K562 (cell line): ENCODE data around the gene GPR12. TPM values are rescaled to one million over a fixed set of nuclear protein-coding genes. Genes with fewer than 3 reads are reported as not detected.
A peak's percentile ranks its signal among the peaks of the same experiment; 100 is the strongest.

Source experiments
- E2F6 ChIP-seq, 2 experiments: IDR thresholded peaks; 2 replicates each; pipeline ENCODE4 v1.6.1; 2011; ENCODE audit warnings: borderline replicate concordance in 1 of 2, control low read depth in 1 of 2, low read depth in 1 of 2, low read length in 1 of 2, mild to moderate bottlenecking in 1 of 2, mixed read lengths in 1 of 2, moderate library complexity in 1 of 2; ENCODE audit not compliant: insufficient read depth in 1 of 2, insufficient read length in 1 of 2, poor library complexity in 1 of 2, severe bottlenecking in 1 of 2; ENCODE audit errors: extremely low read depth in 1 of 2
- ELF4 ChIP-seq: fragments of 450-650 bp; formaldehyde crosslinking; IDR thresholded peaks from 2 replicates; pipeline ENCODE4 v1.4.0; 2022; ENCODE audit warnings: missing genetic modification characterization
- KAT8 ChIP-seq: fragments of 450-650 bp; IDR thresholded peaks from 2 replicates; pipeline ENCODE4 v1.6.1; 2016; ENCODE audit warnings: low read depth, mild to moderate bottlenecking
- NKRF ChIP-seq: fragments of 450-650 bp; IDR thresholded peaks from 2 replicates; pipeline ENCODE4 v1.6.1; 2016; ENCODE audit warnings: borderline replicate concordance
- SMC3 ChIP-seq: conservative IDR thresholded peaks from 2 replicates; pipeline ENCODE4 v1.6.1; 2011; ENCODE audit warnings: low read depth, low read length, improper control_type of control experiment; ENCODE audit not compliant: insufficient read depth
- SRF ChIP-seq, 2 experiments: fragments of 250-450, 450-650 bp in 1 of 2; sonication (Bioruptor Pico) in 1 of 2; sonication (generic) in 1 of 2; formaldehyde crosslinking; IDR thresholded peaks; 2 replicates each; pipeline versions ENCODE4 v1.5.0 to v1.5.1; 2020 to 2022; ENCODE audit warnings: mild to moderate bottlenecking in 1 of 2, missing genetic modification reagents in 1 of 2
- U2AF1 ChIP-seq: fragments of 200-400 bp; formaldehyde crosslinking; optimal IDR thresholded peaks from 2 replicates; pipeline ENCODE3; 2017; ENCODE audit warnings: mild to moderate bottlenecking, low read depth, low read length, moderate library complexity
- ZMIZ1 ChIP-seq, 2 experiments: fragments of 150-350 bp in 1 of 2; IDR thresholded peaks; 2 replicates each; pipeline ENCODE4 v1.6.1; 2012 to 2016; ENCODE audit warnings: low read depth in 2 of 2, low read length in 2 of 2, mild to moderate bottlenecking in 1 of 2, moderate library complexity in 1 of 2
- ZNF324 ChIP-seq: fragments of 250-450 bp; sonication (Bioruptor Pico); IDR thresholded peaks from 2 replicates; pipeline ENCODE4 v1.4.0; 2020; ENCODE audit warnings: mild to moderate bottlenecking
- polyA plus RNA-seq, 8 experiments: library from polyadenylated mRNA; depleted of rRNA in 4 of 8; stranded (reverse) in 5 of 8; unstranded in 3 of 8; fragments of >200 nt; fragmentation: Nextera tagmentation in 2 of 8; fragmentation: Illumina TruSeq in 1 of 8; extraction: Ambion mirVana in 2 of 8; extraction: Trizol in 1 of 8; gene quantifications; 2 replicates each; pipeline versions ENCODE4 v1.2.1 to v1.2.3, GENCODE V29; 2011 to 2014; ENCODE audit warnings: inconsistent platforms in 1 of 8, missing spikeins in 1 of 8
- total RNA-seq, 7 experiments: library from RNA; depleted of rRNA in 6 of 7; stranded (reverse); fragments of >200 nt in 6 of 7; fragmentation: Illumina TruSeq in 2 of 7; extraction: Trizol in 2 of 7; gene quantifications; 2 replicates each; pipeline versions ENCODE4 v1.2.1 to v1.2.3, GENCODE V29; 2011 to 2021; ENCODE audit warnings: low replicate concordance in 1 of 7
- TF ChIP-seq, protein P1 (sequence below): sonication (generic); formaldehyde crosslinking; IDR thresholded peaks from 2 replicates; pipeline ENCODE4 v1.8.0; 2023; ENCODE audit warnings: mild to moderate bottlenecking, missing genetic modification reagents

GPR12 gene
- total and polyA plus RNA-seq, 9 of the 15 experiments (the other 6 are each of a cell fraction or from before 2014, with no cell fraction given) = not detected

GRCh38 chr13:26707122-26708006 lies 53.2 kb downstream of the GPR12 start (continued):
- TF ChIP-seq E2F6 (IDR thresholded peaks at IDR 0.05; ENCODE audit: borderline replicate concordance in 1 of 2, extremely low read depth in 1 of 2, insufficient read depth in 1 of 2, insufficient read length in 1 of 2, low read depth in 1 of 2, low read length in 1 of 2, poor library complexity in 1 of 2, severe bottlenecking in 1 of 2) (no peak), KAT8 (no peak), SRF (CRISPR knock-in tag; IDR thresholded peaks at IDR 0.05) (no peak), SMC3 (0 out of 2 replicates have a peak, but pooled peaks have one; percentile 26), ZNF324 (no peak), NKRF (no peak), ZMIZ1 (IDR thresholded peaks at IDR 0.05; ENCODE audit: low read depth in 2 of 2, low read length in 2 of 2) (no peak), ELF4 (CRISPR knock-in tag) (no peak), U2AF1 (no peak)
- TF ChIP-seq, protein P1, sequence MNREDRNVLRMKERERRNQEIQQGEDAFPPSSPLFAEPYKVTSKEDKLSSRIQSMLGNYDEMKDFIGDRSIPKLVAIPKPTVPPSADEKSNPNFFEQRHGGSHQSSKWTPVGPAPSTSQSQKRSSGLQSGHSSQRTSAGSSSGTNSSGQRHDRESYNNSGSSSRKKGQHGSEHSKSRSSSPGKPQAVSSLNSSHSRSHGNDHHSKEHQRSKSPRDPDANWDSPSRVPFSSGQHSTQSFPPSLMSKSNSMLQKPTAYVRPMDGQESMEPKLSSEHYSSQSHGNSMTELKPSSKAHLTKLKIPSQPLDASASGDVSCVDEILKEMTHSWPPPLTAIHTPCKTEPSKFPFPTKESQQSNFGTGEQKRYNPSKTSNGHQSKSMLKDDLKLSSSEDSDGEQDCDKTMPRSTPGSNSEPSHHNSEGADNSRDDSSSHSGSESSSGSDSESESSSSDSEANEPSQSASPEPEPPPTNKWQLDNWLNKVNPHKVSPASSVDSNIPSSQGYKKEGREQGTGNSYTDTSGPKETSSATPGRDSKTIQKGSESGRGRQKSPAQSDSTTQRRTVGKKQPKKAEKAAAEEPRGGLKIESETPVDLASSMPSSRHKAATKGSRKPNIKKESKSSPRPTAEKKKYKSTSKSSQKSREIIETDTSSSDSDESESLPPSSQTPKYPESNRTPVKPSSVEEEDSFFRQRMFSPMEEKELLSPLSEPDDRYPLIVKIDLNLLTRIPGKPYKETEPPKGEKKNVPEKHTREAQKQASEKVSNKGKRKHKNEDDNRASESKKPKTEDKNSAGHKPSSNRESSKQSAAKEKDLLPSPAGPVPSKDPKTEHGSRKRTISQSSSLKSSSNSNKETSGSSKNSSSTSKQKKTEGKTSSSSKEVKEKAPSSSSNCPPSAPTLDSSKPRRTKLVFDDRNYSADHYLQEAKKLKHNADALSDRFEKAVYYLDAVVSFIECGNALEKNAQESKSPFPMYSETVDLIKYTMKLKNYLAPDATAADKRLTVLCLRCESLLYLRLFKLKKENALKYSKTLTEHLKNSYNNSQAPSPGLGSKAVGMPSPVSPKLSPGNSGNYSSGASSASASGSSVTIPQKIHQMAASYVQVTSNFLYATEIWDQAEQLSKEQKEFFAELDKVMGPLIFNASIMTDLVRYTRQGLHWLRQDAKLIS = no peak
